CD4-positive, alpha-beta T cell (primary cell): Measurements from ENCODE around the gene SLC24A3. TPM values are rescaled to one million over a fixed set of nuclear protein-coding genes. Genes with fewer than 3 reads are reported as not detected.

ENCODE experiments used
- ATAC-seq: fragments of 200-7000 bp; cut with Tn5 transposase; one replicate; pipeline ENCODE4 v1.10.0; 2022; ENCODE audit warnings: mild to moderate bottlenecking; ENCODE audit not compliant: poor library complexity
- CTCF ChIA-PET: fragments of 350-600 bp; sonication (Branson Sonifier 250); formaldehyde crosslinking; loops from one replicate; lab custom pipeline; 2021; ENCODE audit warnings: antibody characterized with exemption, inconsistent platforms; lab: Charles Lee
- POLR2A ChIA-PET: fragments of 350-600 bp; sonication (Branson Sonifier 250); formaldehyde crosslinking; loops from one replicate; lab custom pipeline; 2021; ENCODE audit warnings: antibody characterized with exemption, inconsistent platforms; lab: Charles Lee
- DNase-seq, 14 experiments: peaks; one replicate each; pipeline ENCODE4 v3.0.0-alpha.2; 2013 to 2020; ENCODE audit warnings: mixed read lengths in 2 of 14
- H3K27ac ChIP-seq, 2 donors: one replicate each; pipeline versions ENCODE4 v1.5.1 to v1.7.0; 2013; ENCODE audit warnings: low read length in 2 of 2, low read depth in 1 of 2, mild to moderate bottlenecking in 1 of 2
- H3K27me3 ChIP-seq, 2 experiments: 1 replicate in 1 of 2; 2 replicates in 1 of 2; pipeline versions ENCODE4 v1.6.1 to v1.7.0; 2013; ENCODE audit warnings: low read length in 2 of 2, control low read depth in 1 of 2, mild to moderate bottlenecking in 1 of 2, moderate library complexity in 1 of 2; ENCODE audit not compliant: insufficient read depth in 2 of 2, control insufficient read depth in 1 of 2
- H3K36me3 ChIP-seq: one replicate; pipeline ENCODE4 v1.6.1; 2013; ENCODE audit warnings: low read length, control low read depth; ENCODE audit not compliant: insufficient read depth
- H3K4me1 ChIP-seq: one replicate; pipeline ENCODE4 v1.6.1; 2013; ENCODE audit warnings: low read length, control low read depth; ENCODE audit not compliant: insufficient read depth
- H3K4me3 ChIP-seq: one replicate; pipeline ENCODE4 v1.5.1; 2013; ENCODE audit warnings: mild to moderate bottlenecking, low read length, moderate library complexity
- H3K9me3 ChIP-seq, 2 experiments: 1 replicate in 1 of 2; 2 replicates in 1 of 2; pipeline versions ENCODE4 v1.6.1 to v1.7.0; 2013; ENCODE audit warnings: low read length in 2 of 2, mild to moderate bottlenecking in 2 of 2, control low read depth in 1 of 2, moderate library complexity in 1 of 2; ENCODE audit not compliant: control insufficient read depth in 1 of 2, insufficient read depth in 1 of 2
- H3K27ac Mint-ChIP-seq: one replicate; pipeline ENCODE4 v1.8.0; 2020; ENCODE audit warnings: mixed read lengths
- H3K27me3 Mint-ChIP-seq: one replicate; pipeline ENCODE4 v1.8.0; 2021; ENCODE audit warnings: mixed read lengths
- H3K36me3 Mint-ChIP-seq: one replicate; pipeline ENCODE4 v1.8.0; 2021; ENCODE audit warnings: low read depth, mixed read lengths
- H3K4me1 Mint-ChIP-seq: one replicate; pipeline ENCODE4 v1.8.0; 2021; ENCODE audit warnings: low read depth, mixed read lengths
- H3K4me3 Mint-ChIP-seq: one replicate; pipeline ENCODE4 v1.8.0; 2020; ENCODE audit warnings: mild to moderate bottlenecking, mixed read lengths
- H3K9me3 Mint-ChIP-seq: one replicate; pipeline ENCODE4 v1.8.0; 2020; ENCODE audit warnings: mixed read lengths
- intact Hi-C, 2 experiments: fragments of 100-400 bp; cut with DNase I in 1 of 2; cut with micrococcal nuclease in 1 of 2; formaldehyde crosslinking; loops; one replicate each; pipeline versions ENCODE4 v1.15.1 to v1.9.0; 2023 to 2025; cut with DNase I, micrococcal nuclease
- total RNA-seq, 174 experiments: library from RNA in 2 of 174; stranded (reverse) in 2 of 174; gene quantifications; one replicate each; pipeline ENCODE4 v1.2.3 and lab custom pipeline; 2021 to 2026
- TF ChIP-seq, protein P1 (sequence below): fragments of 200-600 bp; IDR thresholded peaks from one replicate; pipeline ENCODE4 v1.8.0; 2022; ENCODE audit warnings: antibody characterized with exemption, mild to moderate bottlenecking

Gene SLC24A3
- total RNA-seq, 2 experiments from 2014 or later: not detected

DNA sequence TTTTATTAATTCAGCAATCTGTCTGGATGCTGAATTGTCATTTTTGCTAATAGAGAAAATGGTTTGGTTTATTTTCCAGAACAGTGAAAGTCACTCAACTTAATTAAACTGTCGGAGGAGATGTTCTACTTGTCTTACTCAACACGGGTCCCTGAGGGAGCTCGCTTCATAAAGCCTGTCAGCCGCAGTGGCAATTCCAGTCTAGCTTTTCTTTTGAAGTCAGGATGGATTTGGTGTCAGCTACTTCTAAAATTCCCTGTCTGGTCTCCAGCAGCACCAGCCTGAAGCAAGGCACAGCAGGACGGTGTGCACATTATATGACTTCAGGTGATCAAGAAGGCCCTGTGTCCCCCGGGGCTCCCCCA lies 261.5 kb downstream of the SLC24A3 start:
- Mint-ChIP-seq H3K27ac (no peak overlapping the region), H3K4me3 (no peak overlapping the region), H3K36me3 (no peaks in the 10 kb centered on the region), H3K9me3 (no peaks in the 10 kb centered on the region), H3K4me1 (no peaks in the 10 kb centered on the region), H3K27me3 (no peaks in the 10 kb centered on the region)
- CTCF ChIA-PET: no interaction called here
- Histone ChIP-seq H3K27me3 (no peaks in the 10 kb centered on the region), H3K27ac (no peak overlapping the region), H3K4me3 (no peak overlapping the region), H3K9me3 (peaks cover 0 to 6% of the 10 kb centered on the region in 2 experiments), H3K4me1 (no peaks in the 10 kb centered on the region), H3K36me3 (no peaks in the 10 kb centered on the region)
- no peak for ATAC-seq
- POLR2A ChIA-PET: no interaction called here
- DNase-seq: no peak
- TF ChIP-seq, protein P1, sequence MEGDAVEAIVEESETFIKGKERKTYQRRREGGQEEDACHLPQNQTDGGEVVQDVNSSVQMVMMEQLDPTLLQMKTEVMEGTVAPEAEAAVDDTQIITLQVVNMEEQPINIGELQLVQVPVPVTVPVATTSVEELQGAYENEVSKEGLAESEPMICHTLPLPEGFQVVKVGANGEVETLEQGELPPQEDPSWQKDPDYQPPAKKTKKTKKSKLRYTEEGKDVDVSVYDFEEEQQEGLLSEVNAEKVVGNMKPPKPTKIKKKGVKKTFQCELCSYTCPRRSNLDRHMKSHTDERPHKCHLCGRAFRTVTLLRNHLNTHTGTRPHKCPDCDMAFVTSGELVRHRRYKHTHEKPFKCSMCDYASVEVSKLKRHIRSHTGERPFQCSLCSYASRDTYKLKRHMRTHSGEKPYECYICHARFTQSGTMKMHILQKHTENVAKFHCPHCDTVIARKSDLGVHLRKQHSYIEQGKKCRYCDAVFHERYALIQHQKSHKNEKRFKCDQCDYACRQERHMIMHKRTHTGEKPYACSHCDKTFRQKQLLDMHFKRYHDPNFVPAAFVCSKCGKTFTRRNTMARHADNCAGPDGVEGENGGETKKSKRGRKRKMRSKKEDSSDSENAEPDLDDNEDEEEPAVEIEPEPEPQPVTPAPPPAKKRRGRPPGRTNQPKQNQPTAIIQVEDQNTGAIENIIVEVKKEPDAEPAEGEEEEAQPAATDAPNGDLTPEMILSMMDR: no peak
- intact Hi-C loops: no loop called here

DNA sequence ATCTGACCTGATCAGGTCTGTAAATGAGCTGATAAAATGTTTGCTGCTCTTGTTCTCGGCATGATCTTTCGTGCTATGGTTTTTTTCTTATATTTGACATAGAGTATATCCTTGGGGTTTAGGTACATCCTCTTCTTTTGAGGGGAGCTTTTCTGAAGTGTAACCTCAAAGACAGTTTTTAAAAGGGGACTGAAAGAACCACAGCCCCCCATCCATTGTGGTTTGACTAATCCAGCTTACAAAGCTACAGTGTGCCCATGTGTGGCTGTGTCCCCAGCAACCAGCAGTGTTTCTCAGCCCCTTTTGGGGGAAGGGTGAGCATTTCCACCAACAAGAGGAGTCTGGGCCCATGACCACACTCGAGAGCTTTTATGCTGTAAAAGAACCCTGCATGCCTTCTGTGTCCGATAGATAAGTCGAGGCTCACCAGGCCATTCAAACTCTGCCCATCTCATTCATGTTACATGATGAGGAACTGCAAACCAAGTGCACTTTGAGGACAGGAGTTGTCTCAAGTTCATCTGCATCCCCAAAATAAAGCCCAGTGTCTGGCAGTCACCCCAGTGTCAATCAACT lies 266.0 kb downstream of the SLC24A3 start:
- no peaks in the 10 kb centered on the region for H3K27me3 Mint-ChIP-seq
- no peak for ATAC-seq
- H3K27me3 ChIP-seq: no peaks in the 10 kb centered on the region
- no peaks in the 10 kb centered on the region for H3K4me1 ChIP-seq
- intact Hi-C loops: no loop called here
- no peak overlapping the region for H3K27ac ChIP-seq
- CTCF ChIA-PET: no interaction called here
- H3K36me3 Mint-ChIP-seq: no peaks in the 10 kb centered on the region
- H3K4me3 ChIP-seq: no peak overlapping the region
- H3K9me3 Mint-ChIP-seq: no peaks in the 10 kb centered on the region
- POLR2A ChIA-PET: no interaction called here
- no peak for DNase-seq
- TF ChIP-seq, protein P1: no peak
- H3K4me3 Mint-ChIP-seq: no peak overlapping the region
- peaks cover 0 to 6% of the 10 kb centered on the region in 2 experiments for H3K9me3 ChIP-seq
- no peaks in the 10 kb centered on the region for H3K4me1 Mint-ChIP-seq
- H3K27ac Mint-ChIP-seq: no peak overlapping the region
- no peaks in the 10 kb centered on the region for H3K36me3 ChIP-seq

DNA sequence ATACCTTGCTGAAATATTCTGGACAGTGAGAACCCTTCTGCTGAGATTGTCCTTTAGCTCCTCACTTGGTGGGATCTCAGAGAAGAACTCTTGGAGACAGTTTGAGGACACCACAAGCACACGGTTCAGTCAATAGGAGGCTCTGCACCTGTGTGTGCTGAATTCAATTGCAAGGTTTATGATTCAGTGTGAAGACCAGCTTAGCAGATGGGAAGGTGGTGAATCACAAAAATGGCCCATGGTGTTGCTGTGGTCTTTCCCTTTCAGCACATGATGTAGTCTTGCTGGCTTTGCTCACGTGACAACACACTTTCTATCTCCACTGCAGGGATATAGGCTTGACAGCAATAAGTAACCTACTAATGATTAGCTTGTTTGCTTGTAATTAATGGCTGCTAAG lies 270.3 kb downstream of the SLC24A3 start:
- TF ChIP-seq, protein P1: no peak
- Histone ChIP-seq H3K4me3 (no peak overlapping the region), H3K27ac (no peak overlapping the region), H3K9me3 (no peaks in the 10 kb centered on the region), H3K36me3 (no peaks in the 10 kb centered on the region), H3K4me1 (no peaks in the 10 kb centered on the region), H3K27me3 (no peaks in the 10 kb centered on the region)
- intact Hi-C loops: no loop called here
- Mint-ChIP-seq H3K4me1 (no peaks in the 10 kb centered on the region), H3K9me3 (no peaks in the 10 kb centered on the region), H3K27ac (no peak overlapping the region), H3K36me3 (no peaks in the 10 kb centered on the region), H3K4me3 (no peak overlapping the region), H3K27me3 (no peaks in the 10 kb centered on the region)
- no peak for DNase-seq
- no peak for ATAC-seq
- POLR2A ChIA-PET: no interaction called here
- CTCF ChIA-PET: no interaction called here
